NCI-H2227 treated with DMSO at 0.1 percent for 48 hours (cell line): ENCODE results near the gene LDAH.
"Not testable (repeated sequence)": the region's sequence is repeated elsewhere in the genome, so short reads cannot be mapped to it uniquely, and the experiment has no call there.

ENCODE experiments used
- DNase-seq: peaks from one replicate; lab custom pipeline; 2025; lab: John Stamatoyannopoulos, UW

The LDAH gene

DNA sequence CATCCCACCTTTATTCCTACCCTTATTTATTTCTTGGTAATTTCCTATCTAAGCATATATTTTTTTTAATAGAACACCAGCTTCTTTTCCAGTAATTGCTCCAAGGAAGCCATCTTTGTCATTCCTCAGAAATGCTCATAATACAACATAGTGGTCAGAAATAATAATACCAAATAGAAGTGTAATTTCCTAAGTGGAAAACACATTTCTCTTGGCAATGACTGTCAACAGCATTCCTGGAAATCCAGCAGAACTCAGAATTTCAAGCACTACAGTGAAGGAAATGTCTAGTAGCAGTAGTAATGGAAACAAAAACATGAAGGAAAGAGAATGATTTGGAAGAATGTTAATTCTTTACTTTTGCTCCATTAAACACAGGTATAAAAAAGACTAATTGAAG lies 99.4 kb downstream of the LDAH start:
- DNase-seq, result no peak

GRCh38 chr2:20722592-20723240 lies 100.2 kb downstream of the LDAH start:
- DNase-seq, result no peak

- DNase-seq, result no peak
These were observed 105.3 kb downstream of the LDAH start for GRCh38 chr2:20717641-20718040.

DNA sequence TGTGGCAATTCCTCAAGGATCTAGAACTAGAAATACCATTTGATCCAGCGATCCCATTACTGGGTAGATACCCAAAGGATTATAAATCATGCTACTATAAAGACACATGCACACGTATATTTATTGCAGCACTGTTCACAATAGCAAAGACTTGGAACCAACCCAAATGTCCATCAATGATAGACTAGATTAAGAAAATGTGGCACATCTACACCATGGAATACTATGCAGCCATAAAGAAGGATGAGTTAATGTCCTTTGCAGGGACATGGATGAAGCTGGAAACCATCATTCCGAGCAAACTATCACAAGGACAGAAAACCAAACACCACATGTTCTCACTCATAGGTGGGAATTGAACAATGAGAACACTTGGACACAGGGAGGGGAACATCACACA lies 106.7 kb downstream of the LDAH start:
- DNase-seq, result not testable (repeated sequence)

DNA sequence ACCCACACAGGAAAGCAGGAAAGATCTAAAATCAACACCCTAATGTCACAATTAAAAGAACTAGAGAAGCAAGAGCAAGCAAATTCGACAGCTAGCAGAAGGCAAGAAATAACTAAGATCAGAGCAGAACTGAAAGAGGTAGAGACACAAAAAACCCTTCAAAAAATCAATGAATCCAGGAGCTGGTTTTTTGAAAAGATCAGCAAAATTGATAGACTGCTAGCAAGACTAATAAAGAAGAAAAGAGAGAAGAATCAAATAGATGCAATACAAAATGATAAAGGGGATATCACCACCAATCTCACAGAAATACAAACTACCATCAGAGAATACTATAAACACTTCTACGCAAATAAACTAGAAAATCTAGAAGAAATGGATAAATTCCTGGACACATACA lies 108.5 kb downstream of the LDAH start:
- DNase-seq, result not testable (repeated sequence)

- DNase-seq, result not testable (repeated sequence)
These were observed 109.3 kb downstream of the LDAH start for GRCh38 chr2:20713585-20713984.

GRCh38 chr2:20711641-20712040 lies 111.3 kb downstream of the LDAH start:
- not testable (repeated sequence) for DNase-seq

- no peak for DNase-seq
These were observed 115.3 kb downstream of the LDAH start for GRCh38 chr2:20707601-20708000.

- DNase-seq, result no peak
These were observed 116.1 kb downstream of the LDAH start for GRCh38 chr2:20706786-20707185.

- no peak for DNase-seq
These were observed 116.7 kb downstream of the LDAH start for GRCh38 chr2:20706217-20706616.

- DNase-seq, result no peak
These were observed 118.0 kb downstream of the LDAH start for GRCh38 chr2:20704886-20705285.

DNA sequence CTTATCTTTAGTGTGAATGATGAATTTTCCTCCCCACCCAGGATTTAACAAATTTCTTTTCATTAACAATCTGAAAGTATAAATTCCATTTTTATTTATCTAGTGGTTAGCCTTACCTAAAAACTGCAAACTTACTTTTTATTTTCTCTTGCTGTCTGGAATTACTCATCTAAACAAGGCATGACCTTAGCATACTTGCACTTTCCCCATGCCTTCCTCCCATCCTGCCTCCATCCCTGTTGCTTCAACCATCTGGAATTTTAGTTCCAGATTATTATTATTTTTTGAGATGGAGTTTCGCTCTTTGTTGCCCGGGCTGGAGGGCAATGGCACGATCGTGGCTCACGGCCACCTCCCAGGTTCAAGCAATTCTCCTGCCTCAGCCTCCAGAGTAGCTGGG lies 120.3 kb downstream of the LDAH start:
- no peak for DNase-seq

DNA sequence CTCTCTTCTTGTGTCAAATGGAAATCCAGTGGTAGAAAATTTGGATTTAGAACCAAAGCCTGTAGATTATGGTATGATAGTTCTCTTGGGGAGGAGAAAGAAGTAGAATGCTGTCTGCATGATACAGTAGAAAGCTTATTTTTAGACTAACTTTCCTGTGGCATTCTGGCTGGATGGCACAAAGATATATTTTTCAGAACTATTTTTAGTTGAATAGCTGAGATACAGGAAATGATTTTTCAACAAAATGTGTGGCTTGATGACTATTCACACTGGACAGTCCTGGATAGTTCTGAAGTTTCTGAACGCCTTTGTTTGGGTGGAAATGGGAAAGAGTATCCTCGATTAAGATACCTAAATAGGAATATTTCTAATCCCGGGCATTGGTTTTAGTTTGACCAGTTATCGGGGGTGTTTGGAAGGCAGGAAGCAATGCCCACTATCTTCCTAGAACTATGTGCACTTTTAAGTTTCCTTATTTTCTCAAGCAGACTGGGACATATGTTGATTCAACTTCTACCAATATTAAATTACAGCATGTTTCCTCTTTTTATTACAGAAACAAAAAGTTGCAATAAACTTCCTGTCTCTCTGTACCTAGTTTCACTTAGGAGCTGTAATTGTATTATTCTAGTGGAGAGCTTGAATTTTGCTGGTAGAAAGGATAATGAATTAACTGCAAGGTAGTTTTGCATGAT lies 123.8 kb downstream of the LDAH start:
- no peak for DNase-seq

GRCh38 chr2:20697322-20697934 lies 125.5 kb downstream of the LDAH start:
- no peak for DNase-seq

DNA sequence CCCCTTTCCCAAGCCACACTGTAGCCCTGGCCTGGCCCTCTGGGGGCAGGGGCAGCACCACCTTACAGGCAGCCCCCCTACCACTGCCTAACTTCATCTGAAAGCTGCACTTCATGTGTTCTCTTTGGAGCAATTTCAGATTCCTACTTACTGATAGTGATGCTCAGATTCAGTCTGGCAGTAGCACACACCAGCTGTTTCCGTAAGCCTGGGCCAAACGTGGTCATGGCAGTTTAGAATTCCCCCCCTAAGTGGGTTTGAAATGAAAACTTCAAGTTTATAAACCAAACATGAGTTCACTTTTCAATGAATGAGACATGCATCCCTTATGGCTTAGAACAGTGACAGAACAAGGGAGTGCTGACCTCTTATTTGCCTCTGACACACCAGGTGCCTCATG lies 126.5 kb downstream of the LDAH start:
- no peak for DNase-seq

DNA sequence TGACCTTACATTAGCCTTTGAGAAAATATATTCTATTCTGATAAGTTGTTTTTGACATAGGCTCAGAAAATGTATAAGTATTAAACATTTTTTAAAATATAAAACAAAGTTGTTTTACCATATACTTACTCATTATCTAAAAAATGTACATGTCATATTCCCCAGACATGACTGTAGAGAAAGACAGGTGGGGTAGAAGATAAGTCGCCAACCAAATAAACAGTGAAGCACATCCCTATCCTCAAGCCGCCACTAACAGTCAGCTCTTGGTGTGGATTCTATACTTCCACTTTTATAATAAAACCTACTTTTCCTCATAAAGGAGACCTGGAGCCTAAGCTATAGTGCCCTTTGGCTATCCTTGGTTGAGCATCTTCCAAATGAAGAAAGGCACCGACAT lies 129.6 kb downstream of the LDAH start:
- no peak for DNase-seq

DNA sequence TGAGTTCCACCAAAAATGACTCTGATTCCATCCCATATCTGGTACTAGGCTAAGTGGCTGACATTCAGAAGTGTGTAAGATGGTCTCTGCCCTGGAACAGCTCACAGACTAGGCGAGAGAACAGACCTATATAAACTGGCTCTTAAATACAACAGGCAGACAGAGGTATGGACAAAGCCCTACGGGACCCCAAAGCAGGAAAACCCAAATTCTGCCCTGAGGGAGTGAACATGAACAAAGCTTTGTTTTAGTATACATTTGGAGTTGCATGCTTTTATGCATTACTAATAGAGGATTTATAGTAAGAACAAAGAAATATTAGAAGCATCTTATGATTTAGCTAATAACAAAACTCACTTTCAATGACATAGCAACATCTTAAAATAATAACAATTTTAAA lies 130.8 kb downstream of the LDAH start:
- no peak for DNase-seq

DNA sequence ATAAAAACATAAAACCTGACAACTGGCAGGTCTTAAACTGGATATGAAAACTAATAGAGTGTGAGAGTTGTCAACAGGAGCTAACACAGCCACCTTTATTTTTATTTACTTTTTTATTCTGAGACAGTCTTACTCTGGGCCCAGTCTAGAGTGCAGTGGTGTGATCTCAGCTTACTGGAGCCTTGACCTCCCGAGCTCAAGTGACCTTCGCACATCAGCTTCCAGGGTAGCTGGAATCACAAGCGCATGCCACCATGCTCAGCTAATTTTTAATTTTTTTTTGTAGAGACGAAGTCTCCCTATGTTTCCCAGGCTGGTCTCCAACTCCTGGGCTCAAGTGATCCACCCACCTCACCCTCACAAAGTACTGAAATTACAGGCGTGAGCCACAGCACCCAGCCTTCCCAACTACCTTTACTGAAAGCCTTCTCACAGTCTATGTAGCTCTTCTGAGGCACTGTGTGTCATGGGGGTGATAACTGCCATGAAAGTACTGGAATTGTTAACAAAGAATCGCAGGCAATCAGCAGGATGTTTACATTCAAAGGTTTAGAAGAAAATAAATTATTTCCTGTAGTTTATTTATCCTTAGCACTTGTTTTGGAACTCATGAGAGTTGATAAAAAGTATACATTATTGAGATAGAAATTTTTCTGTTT lies 131.7 kb downstream of the LDAH start:
- no peak for DNase-seq

- DNase-seq, result no peak
These were observed 133.3 kb downstream of the LDAH start for GRCh38 chr2:20689428-20690264.

GRCh38 chr2:20687260-20687832 lies 135.6 kb downstream of the LDAH start:
- DNase-seq, result no peak

DNA sequence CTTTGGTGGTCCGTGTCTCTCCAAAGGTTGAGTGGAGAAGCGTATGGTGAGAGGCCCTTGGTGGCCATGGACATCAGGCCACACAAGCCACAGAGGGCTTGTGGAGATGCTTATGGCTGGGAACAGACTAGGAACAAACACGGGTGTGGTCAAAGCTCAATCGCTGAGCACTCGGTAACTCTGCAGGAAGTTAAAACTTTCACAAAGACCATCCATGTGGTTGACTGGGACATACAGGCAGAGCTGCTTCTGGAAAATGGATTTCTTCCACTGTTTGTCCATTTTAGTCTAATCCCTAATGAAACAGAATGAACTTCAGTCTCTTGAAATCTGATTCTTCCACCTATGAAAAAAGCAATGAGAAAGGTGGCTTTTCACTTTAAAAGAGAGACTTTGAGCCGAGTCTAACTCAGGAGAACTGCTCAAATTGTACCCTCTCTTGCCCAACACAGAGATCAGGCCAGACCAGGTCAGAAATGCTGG lies 138.3 kb downstream of the LDAH start:
- no peak for DNase-seq
